Measurements from ENCODE around the gene VASP. TPM values are rescaled to one million over a fixed set of nuclear protein-coding genes. Genes with fewer than 3 reads are reported as not detected.

The VASP gene
- total and polyA plus RNA-seq, 2 donors (not counting 1 experiment from before 2014, with no cell fraction given): 79.5 to 108 TPM

GRCh38 chr19:45472563-45473366 is 34.5 kb upstream of the VASP start:
- Histone ChIP-seq H3K4me2 (replicated peaks; ENCODE audit: low read depth, low read length, poor library complexity, severe bottlenecking) (peak overlapping the region; percentile 93), H3K4me1 (ENCODE audit: control insufficient read depth in 2 of 2, insufficient read depth in 2 of 2, low read length in 2 of 2) (peaks cover 32 to 48% of the 10 kb centered on the region in 2 donors), H3K9me3 (ENCODE audit: control extremely low read depth in 1 of 3, control insufficient read depth in 2 of 3, insufficient read depth in 1 of 3, low read length in 2 of 3) (no peaks in the 10 kb centered on the region), H3K36me3 (replicated peaks in 1 of 2; ENCODE audit: control extremely low read depth in 1 of 2, control insufficient read depth in 1 of 2, extremely low read depth in 1 of 2, insufficient read depth in 2 of 2, low read length in 1 of 2) (no peaks in the 10 kb centered on the region), H2AFZ (ENCODE audit: insufficient read depth, low read depth, low read length, poor library complexity, severe bottlenecking) (no peak overlapping the region), H3K9ac (ENCODE audit: low read length) (no peak overlapping the region), H3K4me3 (ENCODE audit: control extremely low read depth in 1 of 5, extremely low read depth in 1 of 5, insufficient read depth in 1 of 5, low read depth in 2 of 5, low read length in 4 of 5) (peak overlapping the region in 2 of 5 experiments; percentile 18 to 21), H4K20me1 (ENCODE audit: control insufficient read depth, insufficient read depth, low read length, poor library complexity, severe bottlenecking) (peaks cover 59% of the 10 kb centered on the region), H3K79me2 (ENCODE audit: control insufficient read depth, insufficient read depth, low read length) (no peaks in the 10 kb centered on the region), H3K27ac (ENCODE audit: low read length in 2 of 2) (no peak overlapping the region), H3K27me3 (replicated peaks in 1 of 4; ENCODE audit: control extremely low read depth in 1 of 4, control insufficient read depth in 3 of 4, insufficient read depth in 4 of 4, low read length in 3 of 4) (peaks cover 0 to 28% (median 11%) of the 10 kb centered on the region in 4 experiments)
- CTCF ChIA-PET: interaction anchor here (1.1 to 3.4 kb wide), 2 partner anchors 13 to 33 kb away, joined by 4 to 21 read pairs; no protein-coding TSS in a partner anchor
- H3K27me3 Mint-ChIP-seq: peaks cover 23% of the 10 kb centered on the region
- peak; percentile 65 for DNase-seq
- H3K4me1 Mint-ChIP-seq: peaks cover 46% of the 10 kb centered on the region
- no peaks in the 10 kb centered on the region for H3K9me3 Mint-ChIP-seq (ENCODE audit: insufficient read depth)
- POLR2A ChIA-PET: interaction anchor here (0.7 kb wide), 1 partner anchor 16 kb away, joined by 3 read pairs; no protein-coding TSS in a partner anchor
- intact Hi-C loops (cut with micrococcal nuclease): no loop called here
- TF ChIP-seq EZH2 (IDR thresholded peaks at IDR 0.05; ENCODE audit: borderline replicate concordance, insufficient read depth, low read depth, low read length, poor library complexity, severe bottlenecking): no peak
- no peak for TF ChIP-seq CTCF (IDR thresholded peaks at IDR 0.05)
- peak overlapping the region; percentile 16 for H3K27ac Mint-ChIP-seq
- peak overlapping the region; percentile 44 for H3K4me3 Mint-ChIP-seq
- WGBS (ENCODE audit: insufficient coverage): 20% methylated on average over 36 of the region's 44 CpGs
- ATAC-seq (ENCODE audit: low read depth): no peak

- intact Hi-C loops (cut with micrococcal nuclease): no loop called here
- Histone ChIP-seq H3K9ac (ENCODE audit: low read length) (no peak overlapping the region), H3K36me3 (replicated peaks in 1 of 2; ENCODE audit: control extremely low read depth in 1 of 2, control insufficient read depth in 1 of 2, extremely low read depth in 1 of 2, insufficient read depth in 2 of 2, low read length in 1 of 2) (no peaks in the 10 kb centered on the region), H3K79me2 (ENCODE audit: control insufficient read depth, insufficient read depth, low read length) (no peaks in the 10 kb centered on the region), H2AFZ (ENCODE audit: insufficient read depth, low read depth, low read length, poor library complexity, severe bottlenecking) (no peak overlapping the region), H3K9me3 (ENCODE audit: control extremely low read depth in 1 of 3, control insufficient read depth in 2 of 3, insufficient read depth in 1 of 3, low read length in 2 of 3) (no peaks in the 10 kb centered on the region), H3K27me3 (replicated peaks in 1 of 4; ENCODE audit: control extremely low read depth in 1 of 4, control insufficient read depth in 3 of 4, insufficient read depth in 4 of 4, low read length in 3 of 4) (peaks cover 0 to 28% (median 11%) of the 10 kb centered on the region in 4 experiments), H3K4me1 (ENCODE audit: control insufficient read depth in 2 of 2, insufficient read depth in 2 of 2, low read length in 2 of 2) (peaks cover 37 to 49% of the 10 kb centered on the region in 2 donors), H3K4me3 (ENCODE audit: control extremely low read depth in 1 of 5, extremely low read depth in 1 of 5, insufficient read depth in 1 of 5, low read depth in 2 of 5, low read length in 4 of 5) (no peak overlapping the region), H4K20me1 (ENCODE audit: control insufficient read depth, insufficient read depth, low read length, poor library complexity, severe bottlenecking) (peaks cover 55% of the 10 kb centered on the region), H3K4me2 (replicated peaks; ENCODE audit: low read depth, low read length, poor library complexity, severe bottlenecking) (no peak overlapping the region), H3K27ac (ENCODE audit: low read length in 2 of 2) (no peak overlapping the region)
- ChIA-PET CTCF (interaction anchor here (3.4 kb wide), 1 partner anchor 34 kb away, joined by 21 read pairs; no protein-coding TSS in a partner anchor), POLR2A (interaction anchor here (0.7 kb wide), 1 partner anchor 16 kb away, joined by 3 read pairs; no protein-coding TSS in a partner anchor)
- ATAC-seq (ENCODE audit: low read depth) (no peak), DNase-seq (no peak)
- 50% methylated on average over 1 of the region's 5 CpGs for WGBS (ENCODE audit: insufficient coverage)
- Mint-ChIP-seq H3K27ac (no peak overlapping the region), H3K27me3 (peaks cover 23% of the 10 kb centered on the region), H3K9me3 (ENCODE audit: insufficient read depth) (no peaks in the 10 kb centered on the region), H3K4me1 (peaks cover 48% of the 10 kb centered on the region), H3K4me3 (no peak overlapping the region)
- no peak for TF ChIP-seq EZH2 (IDR thresholded peaks at IDR 0.05; ENCODE audit: borderline replicate concordance, insufficient read depth, low read depth, low read length, poor library complexity, severe bottlenecking)
- no peak for TF ChIP-seq CTCF (IDR thresholded peaks at IDR 0.05)
Measured at GRCh38 chr19:45473367-45473681, 34.0 kb upstream of the VASP start.
